Kidney (tissue), 14 donors: ENCODE results near the gene CHKB. TPM values are rescaled to one million over a fixed set of nuclear protein-coding genes. Genes with fewer than 3 reads are reported as not detected.
A peak's percentile ranks its signal among the peaks of the same experiment; 100 is the strongest.

Source experiments
- DNase-seq, 5 donors: peaks; one replicate each; pipeline ENCODE4 v3.0.0-alpha.2; 2013 to 2020
- FAIRE-seq: peaks from 2 replicates; lab custom pipeline; 2012; peaks lifted over from hg19 to GRCh38; lab: Jason Lieb, UNC
- H3K27ac ChIP-seq, 2 donors: one replicate each; pipeline ENCODE4 v1.7.0; 2013; ENCODE audit warnings: low read depth in 2 of 2, low read length in 2 of 2, inconsistent platforms in 1 of 2
- H3K27me3 ChIP-seq: one replicate; pipeline ENCODE4 v1.7.1; 2013; ENCODE audit warnings: low read length, inconsistent platforms; ENCODE audit not compliant: control insufficient read depth, insufficient read depth
- H3K36me3 ChIP-seq, 3 donors: one replicate each; pipeline versions ENCODE4 v1.7.0 to v1.7.1; 2013; ENCODE audit warnings: low read length in 3 of 3, control low read depth in 1 of 3, inconsistent platforms in 1 of 3; ENCODE audit not compliant: insufficient read depth in 3 of 3, control insufficient read depth in 2 of 3
- H3K4me1 ChIP-seq, 3 donors: one replicate each; pipeline versions ENCODE4 v1.7.0 to v1.7.1; 2013; ENCODE audit warnings: low read length in 3 of 3, inconsistent platforms in 1 of 3, low read depth in 1 of 3; ENCODE audit not compliant: control insufficient read depth in 2 of 3, insufficient read depth in 2 of 3
- H3K4me3 ChIP-seq, 3 donors: one replicate each; pipeline versions ENCODE4 v1.7.0 to v1.8.1; 2013; ENCODE audit warnings: low read length in 3 of 3, control low read depth in 1 of 3, inconsistent platforms in 1 of 3
- H3K9ac ChIP-seq, 3 donors: one replicate each; pipeline versions ENCODE4 v1.7.0 to v1.7.1; 2013; ENCODE audit warnings: low read length in 3 of 3, control low read depth in 1 of 3, inconsistent platforms in 1 of 3
- H3K9me3 ChIP-seq, 3 donors: one replicate each; pipeline versions ENCODE4 v1.7.0 to v1.7.1; 2013; ENCODE audit warnings: low read length in 3 of 3, control low read depth in 1 of 3, inconsistent platforms in 1 of 3; ENCODE audit not compliant: control insufficient read depth in 2 of 3, insufficient read depth in 1 of 3
- CTCF ChIP-seq: IDR thresholded peaks from 3 replicates; pipeline ENCODE4 v1.5.1; 2012; ENCODE audit warnings: mild to moderate bottlenecking, moderate library complexity, borderline replicate concordance; ENCODE audit not compliant: insufficient read depth; ENCODE audit errors: extremely low read depth
- intact Hi-C: fragments of 100-400 bp; cut with DNase I; formaldehyde crosslinking; loops from one replicate; pipeline ENCODE4 v1.11.1; 2022
- polyA plus RNA-seq: library from polyadenylated mRNA; stranded (reverse); fragments of 350-450 nt; fragmentation: Illumina TruSeq; extraction: RNeasy Lipid Tissue Mini Kit (QIAGEN cat#74804); gene quantifications from one replicate; pipeline ENCODE4 v1.2.3, GENCODE V29; 2014; ENCODE audit warnings: low read depth, low replicate concordance; ENCODE audit not compliant: insufficient read depth
- total RNA-seq: library from RNA; stranded (reverse); fragmentation: NEBNext Ultra II Directional; extraction: Animal tissue kit (Norgen Biotek cat#: 25700); gene quantifications from one replicate; pipeline ENCODE4 v1.2.1, GENCODE V29; 2021
- donor health status: control.
- donor health status: control.
- donor health status: control.
- donor health status: control.
- donor health status: control.
- donor health status: DM: yes; HTN: yes; CAD: no.
- donor health status: Normal renal cell carcinoma (clear cell type).

CHKB gene
- total and polyA plus RNA-seq, 2 donors from 2014 or later: 73.0 to 91.7 TPM

GRCh38 chr22:50628543-50629134, 46.0 kb upstream of the CHKB start:
- FAIRE-seq (no peak), DNase-seq (no peak)
- H3K4me3 ChIP-seq: peak overlapping the region; percentile 91 to 94 (median 92)
- no peaks in the 10 kb centered on the region for H3K9me3 ChIP-seq
- no peaks in the 10 kb centered on the region for H3K36me3 ChIP-seq
- no peaks in the 10 kb centered on the region for H3K27me3 ChIP-seq
- peak overlapping the region; percentile 67 to 85 (median 81) for H3K9ac ChIP-seq
- peaks cover 5 to 10% (median 6%) of the 10 kb centered on the region in 3 donors for H3K4me1 ChIP-seq
- intact Hi-C loops: no loop called here
- no peak for TF ChIP-seq CTCF
- H3K27ac ChIP-seq: peak overlapping the region; percentile 43 to 60

- DNase-seq: peak; percentile 82 to 95 (median 89)
- intact Hi-C loops: no loop called here
- no peak for FAIRE-seq
- peak; percentile 59 for TF ChIP-seq CTCF
- no peaks in the 10 kb centered on the region for H3K36me3 ChIP-seq
- peak within 1 kb of the TSS; percentile 67 to 85 (median 81) for H3K9ac ChIP-seq
- H3K27me3 ChIP-seq: no peaks in the 10 kb centered on the region
- H3K27ac ChIP-seq: peak within 1 kb of the TSS; percentile 43 to 60
- H3K4me1 ChIP-seq: peaks cover 5 to 13% (median 6%) of the 10 kb centered on the region in 3 donors
- no peaks in the 10 kb centered on the region for H3K9me3 ChIP-seq
- H3K4me3 ChIP-seq: peak within 1 kb of the TSS; percentile 91 to 94 (median 92)
Measured at GRCh38 chr22:50627642-50628542, 45.2 kb upstream of the CHKB start, which contains the start of gene ARSA. Gene ARSA (minus strand): TSS chr22:50628152. CDS start chr22:50627779, 373 bp downstream.

GRCh38 chr22:50626850-50627641, 44.4 kb upstream of the CHKB start:
- TF ChIP-seq CTCF: no peak
- intact Hi-C loops: no loop called here
- H3K27ac ChIP-seq: peak overlapping the region; percentile 37 to 43

More at GRCh38 chr22:50626850-50627641, 44.4 kb upstream of the CHKB start:
- H3K9ac ChIP-seq: peak overlapping the region in 1 of 3 donors; percentile 66
- no peaks in the 10 kb centered on the region for H3K9me3 ChIP-seq
- peaks cover 5 to 18% (median 13%) of the 10 kb centered on the region in 3 donors for H3K4me1 ChIP-seq
- peak overlapping the region in 2 of 3 donors; percentile 70 to 92 for H3K4me3 ChIP-seq
- no peaks in the 10 kb centered on the region for H3K36me3 ChIP-seq
- DNase-seq (peak in 3 of 5 donors; percentile 41 to 84 (median 74)), FAIRE-seq (no peak)
- H3K27me3 ChIP-seq: no peaks in the 10 kb centered on the region
